ENCODE measurements around the gene FOXO3. TPM values are rescaled to one million over a fixed set of nuclear protein-coding genes. Genes with fewer than 3 reads are reported as not detected.

Gene FOXO3
- total and polyA plus RNA-seq, 8 donors: 50.0 to 71.1 (median 63.1) TPM

GRCh38 chr6:108597572-108598304, 37.0 kb downstream of the FOXO3 start:
- Histone ChIP-seq H3K4me1 (peaks cover 29 to 79% of the 10 kb centered on the region in 2 donors), H3K9me3 (no peaks in the 10 kb centered on the region), H3K27ac (peak overlapping the region; percentile 34 to 44), H3K4me3 (no peak overlapping the region), H3K27me3 (no peaks in the 10 kb centered on the region), H3K36me3 (no peaks in the 10 kb centered on the region)
- DNase-seq (no peak), ATAC-seq (no peak)
- TF ChIP-seq, protein P1, sequence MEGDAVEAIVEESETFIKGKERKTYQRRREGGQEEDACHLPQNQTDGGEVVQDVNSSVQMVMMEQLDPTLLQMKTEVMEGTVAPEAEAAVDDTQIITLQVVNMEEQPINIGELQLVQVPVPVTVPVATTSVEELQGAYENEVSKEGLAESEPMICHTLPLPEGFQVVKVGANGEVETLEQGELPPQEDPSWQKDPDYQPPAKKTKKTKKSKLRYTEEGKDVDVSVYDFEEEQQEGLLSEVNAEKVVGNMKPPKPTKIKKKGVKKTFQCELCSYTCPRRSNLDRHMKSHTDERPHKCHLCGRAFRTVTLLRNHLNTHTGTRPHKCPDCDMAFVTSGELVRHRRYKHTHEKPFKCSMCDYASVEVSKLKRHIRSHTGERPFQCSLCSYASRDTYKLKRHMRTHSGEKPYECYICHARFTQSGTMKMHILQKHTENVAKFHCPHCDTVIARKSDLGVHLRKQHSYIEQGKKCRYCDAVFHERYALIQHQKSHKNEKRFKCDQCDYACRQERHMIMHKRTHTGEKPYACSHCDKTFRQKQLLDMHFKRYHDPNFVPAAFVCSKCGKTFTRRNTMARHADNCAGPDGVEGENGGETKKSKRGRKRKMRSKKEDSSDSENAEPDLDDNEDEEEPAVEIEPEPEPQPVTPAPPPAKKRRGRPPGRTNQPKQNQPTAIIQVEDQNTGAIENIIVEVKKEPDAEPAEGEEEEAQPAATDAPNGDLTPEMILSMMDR (IDR thresholded peaks at IDR 0.05): no peak
- intact Hi-C loops (cut with DNase I): no loop called here

GRCh38 chr6:108598305-108598863, 37.7 kb downstream of the FOXO3 start:
- intact Hi-C loops (cut with DNase I): no loop called here
- no peak for DNase-seq
- TF ChIP-seq, protein P1 (IDR thresholded peaks at IDR 0.05): no peak
- Histone ChIP-seq H3K27me3 (no peaks in the 10 kb centered on the region), H3K36me3 (no peaks in the 10 kb centered on the region), H3K27ac (peak overlapping the region; percentile 34 to 44), H3K4me1 (peaks cover 24 to 72% of the 10 kb centered on the region in 2 donors), H3K9me3 (no peaks in the 10 kb centered on the region), H3K4me3 (no peak overlapping the region)
- ATAC-seq: peak; percentile 35

DNA sequence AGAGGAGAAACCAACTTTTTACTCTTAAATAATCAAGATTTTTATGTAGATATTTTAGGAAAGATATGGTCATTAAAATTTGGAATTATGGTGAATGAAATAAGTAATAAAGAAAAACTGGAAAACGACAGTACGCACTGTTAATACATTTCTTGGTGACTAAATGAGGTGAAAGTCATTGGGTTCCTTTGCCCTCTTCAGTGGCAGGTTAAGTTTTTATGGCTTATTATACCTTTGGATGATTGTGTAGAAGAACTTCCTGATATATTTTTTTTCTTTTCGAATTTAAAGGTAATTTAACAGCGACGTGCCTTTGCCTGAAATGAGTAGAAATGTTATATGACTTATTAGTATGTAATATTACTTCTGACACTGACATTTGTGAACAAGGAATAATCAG, 43.4 kb downstream of the FOXO3 start:
- H3K27ac ChIP-seq: no peak overlapping the region
- ATAC-seq (no peak), DNase-seq (no peak)
- H3K36me3 ChIP-seq: no peaks in the 10 kb centered on the region
- no peaks in the 10 kb centered on the region for H3K27me3 ChIP-seq
- TF ChIP-seq, protein P1 (IDR thresholded peaks at IDR 0.05): no peak
- intact Hi-C loops (cut with DNase I): no loop called here
- H3K9me3 ChIP-seq: no peaks in the 10 kb centered on the region
- H3K4me1 ChIP-seq: peaks cover 8 to 49% of the 10 kb centered on the region in 2 donors
- no peak overlapping the region for H3K4me3 ChIP-seq

- intact Hi-C loops (cut with DNase I): no loop called here
- no peaks in the 10 kb centered on the region for H3K36me3 ChIP-seq
- no peak for ATAC-seq
- H3K27ac ChIP-seq: no peak overlapping the region
- no peaks in the 10 kb centered on the region for H3K9me3 ChIP-seq
- H3K27me3 ChIP-seq: no peaks in the 10 kb centered on the region
- H3K4me3 ChIP-seq: no peak overlapping the region
- no peak for DNase-seq
- peaks cover 21 to 58% of the 10 kb centered on the region in 2 donors for H3K4me1 ChIP-seq
- TF ChIP-seq, protein P1 (IDR thresholded peaks at IDR 0.05): no peak
These were observed 45.6 kb downstream of the FOXO3 start for GRCh38 chr6:108606250-108606690.

GRCh38 chr6:108608453-108609275, 47.9 kb downstream of the FOXO3 start:
- peaks cover 0 to 6% of the 10 kb centered on the region in 2 donors for H3K9me3 ChIP-seq
- DNase-seq (no peak), ATAC-seq (no peak)
- no peak overlapping the region for H3K4me3 ChIP-seq
- H3K4me1 ChIP-seq: peaks cover 21 to 56% of the 10 kb centered on the region in 2 donors
- TF ChIP-seq, protein P1 (IDR thresholded peaks at IDR 0.05): no peak
- no peaks in the 10 kb centered on the region for H3K27me3 ChIP-seq
- H3K36me3 ChIP-seq: no peaks in the 10 kb centered on the region
- intact Hi-C loops (cut with DNase I): no loop called here
- peak overlapping the region in 1 of 2 donors; percentile 18 for H3K27ac ChIP-seq

Data from left lung (tissue), 10 donors.